ENCODE data around the gene GRIK4.

GRIK4 gene

GRCh38 chr11:120563703-120564572 lies 52.4 kb downstream of the GRIK4 start:
- H3K4me1 Mint-ChIP-seq (ENCODE audit: low read depth): peaks cover 13% of the 10 kb centered on the region
- peaks cover 56% of the 10 kb centered on the region for H3K27me3 Mint-ChIP-seq
- H3K36me3 Mint-ChIP-seq (ENCODE audit: low read depth): no peaks in the 10 kb centered on the region
- H3K27ac Mint-ChIP-seq: no peak overlapping the region
- H3K9me3 Mint-ChIP-seq: no peaks in the 10 kb centered on the region
- DNase-seq: no peak
- H3K4me3 Mint-ChIP-seq: no peak overlapping the region

GRCh38 chr11:120564573-120565311 lies 53.2 kb downstream of the GRIK4 start:
- Mint-ChIP-seq H3K27ac (peak overlapping the region; percentile 63), H3K9me3 (no peaks in the 10 kb centered on the region), H3K36me3 (ENCODE audit: low read depth) (no peaks in the 10 kb centered on the region), H3K4me1 (ENCODE audit: low read depth) (peaks cover 13% of the 10 kb centered on the region), H3K4me3 (peak overlapping the region; percentile 15), H3K27me3 (peaks cover 61% of the 10 kb centered on the region)
- DNase-seq: peak; percentile 57

GRCh38 chr11:120565466-120566155 lies 54.1 kb downstream of the GRIK4 start:
- Mint-ChIP-seq H3K36me3 (ENCODE audit: low read depth) (no peaks in the 10 kb centered on the region), H3K4me3 (no peak overlapping the region), H3K9me3 (no peaks in the 10 kb centered on the region), H3K4me1 (ENCODE audit: low read depth) (peaks cover 13% of the 10 kb centered on the region), H3K27me3 (peaks cover 61% of the 10 kb centered on the region), H3K27ac (peak overlapping the region; percentile 63)
- DNase-seq: no peak

GRCh38 chr11:120566176-120566575 lies 54.6 kb downstream of the GRIK4 start:
- no peak for DNase-seq
- H3K27ac Mint-ChIP-seq: no peak overlapping the region
- no peaks in the 10 kb centered on the region for H3K36me3 Mint-ChIP-seq (ENCODE audit: low read depth)
- H3K4me1 Mint-ChIP-seq (ENCODE audit: low read depth): peaks cover 13% of the 10 kb centered on the region
- no peaks in the 10 kb centered on the region for H3K9me3 Mint-ChIP-seq
- H3K4me3 Mint-ChIP-seq: no peak overlapping the region
- peaks cover 65% of the 10 kb centered on the region for H3K27me3 Mint-ChIP-seq

- Mint-ChIP-seq H3K4me1 (ENCODE audit: low read depth) (peaks cover 13% of the 10 kb centered on the region), H3K9me3 (no peaks in the 10 kb centered on the region), H3K27me3 (peaks cover 61% of the 10 kb centered on the region), H3K36me3 (ENCODE audit: low read depth) (no peaks in the 10 kb centered on the region), H3K27ac (no peak overlapping the region), H3K4me3 (no peak overlapping the region)
- DNase-seq: no peak
Measured at GRCh38 chr11:120568572-120569307, 57.2 kb downstream of the GRIK4 start.

DNA sequence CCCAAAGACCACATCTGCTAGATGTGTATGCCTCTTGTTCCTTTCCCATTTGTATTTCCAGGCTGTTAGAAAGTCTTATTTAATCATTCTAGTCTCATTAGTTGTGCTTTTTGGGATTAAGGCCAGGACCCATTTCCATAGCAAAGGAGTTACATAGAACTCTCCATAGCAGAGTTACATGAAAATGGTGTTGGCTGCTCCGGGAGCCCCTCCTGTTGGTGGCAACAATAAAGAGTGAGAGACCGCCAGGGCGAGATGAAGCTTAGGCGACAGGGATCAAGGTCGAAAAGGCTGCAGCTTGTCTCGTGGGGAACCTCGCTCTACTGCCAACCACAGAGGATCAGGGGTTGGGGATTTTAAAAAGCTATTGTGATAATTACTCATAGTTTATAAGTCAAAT lies 58.3 kb downstream of the GRIK4 start:
- H3K27me3 Mint-ChIP-seq: peaks cover 65% of the 10 kb centered on the region
- no peak overlapping the region for H3K4me3 Mint-ChIP-seq
- no peaks in the 10 kb centered on the region for H3K36me3 Mint-ChIP-seq (ENCODE audit: low read depth)
- peaks cover 13% of the 10 kb centered on the region for H3K4me1 Mint-ChIP-seq (ENCODE audit: low read depth)
- H3K9me3 Mint-ChIP-seq: no peaks in the 10 kb centered on the region
- no peak for DNase-seq
- H3K27ac Mint-ChIP-seq: no peak overlapping the region

DNA sequence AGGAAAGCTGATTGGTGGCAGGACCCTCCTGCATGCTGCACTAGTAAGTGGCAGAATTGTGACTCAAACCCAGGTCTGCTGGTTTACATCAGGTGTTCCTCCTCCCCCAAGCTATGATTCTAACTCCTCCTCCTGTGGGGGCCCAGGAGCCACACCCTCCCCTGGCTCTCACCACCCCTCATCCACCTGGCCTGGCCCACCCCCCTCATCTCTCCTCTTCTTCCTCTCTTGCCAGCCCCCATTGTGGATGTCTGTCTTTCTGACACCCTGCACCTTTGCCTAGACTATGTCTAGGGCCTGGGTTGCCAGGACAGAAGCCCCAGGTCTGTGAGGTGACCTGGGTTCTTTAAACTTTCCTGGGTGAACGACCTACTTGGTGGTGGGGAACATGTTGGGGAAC lies 59.9 kb downstream of the GRIK4 start:
- peaks cover 55% of the 10 kb centered on the region for H3K27me3 Mint-ChIP-seq
- no peak overlapping the region for H3K27ac Mint-ChIP-seq

GRCh38 chr11:120573756-120574354 lies 62.3 kb downstream of the GRIK4 start:
- Mint-ChIP-seq H3K27me3 (peaks cover 57% of the 10 kb centered on the region), H3K4me1 (ENCODE audit: low read depth) (no peaks in the 10 kb centered on the region), H3K9me3 (no peaks in the 10 kb centered on the region), H3K4me3 (no peak overlapping the region), H3K27ac (no peak overlapping the region), H3K36me3 (ENCODE audit: low read depth) (no peaks in the 10 kb centered on the region)
- DNase-seq: no peak

More for the DNA sequence above, 59.9 kb downstream of the GRIK4 start:
- DNase-seq: no peak
- Mint-ChIP-seq H3K4me1 (ENCODE audit: low read depth) (no peaks in the 10 kb centered on the region), H3K9me3 (no peaks in the 10 kb centered on the region), H3K4me3 (no peak overlapping the region), H3K36me3 (ENCODE audit: low read depth) (no peaks in the 10 kb centered on the region)

DNA sequence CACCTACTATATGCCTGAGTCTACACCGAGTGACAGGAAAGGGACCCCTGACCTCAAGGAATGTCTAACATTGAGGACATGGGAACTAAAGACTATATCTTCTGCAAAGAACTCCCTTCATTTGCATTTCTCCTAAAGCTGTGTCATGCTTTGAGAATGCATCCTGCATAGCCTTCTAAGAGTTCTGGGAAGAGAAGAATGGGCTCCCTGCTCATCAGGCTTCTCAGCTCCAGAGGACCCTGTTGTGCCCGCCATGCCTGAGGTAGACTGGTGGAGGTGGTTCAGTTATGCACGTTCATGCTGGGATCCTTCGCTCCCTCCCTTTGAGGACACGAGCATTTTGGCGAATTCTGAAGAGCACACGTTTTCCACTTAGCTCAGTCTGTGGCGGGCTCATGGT lies 63.3 kb downstream of the GRIK4 start:
- no peak overlapping the region for H3K4me3 Mint-ChIP-seq
- no peaks in the 10 kb centered on the region for H3K9me3 Mint-ChIP-seq
- no peaks in the 10 kb centered on the region for H3K36me3 Mint-ChIP-seq (ENCODE audit: low read depth)
- DNase-seq: no peak
- peaks cover 7% of the 10 kb centered on the region for H3K4me1 Mint-ChIP-seq (ENCODE audit: low read depth)
- no peak overlapping the region for H3K27ac Mint-ChIP-seq
- peaks cover 51% of the 10 kb centered on the region for H3K27me3 Mint-ChIP-seq

- Mint-ChIP-seq H3K4me1 (ENCODE audit: low read depth) (peaks cover 9% of the 10 kb centered on the region), H3K27ac (no peak overlapping the region), H3K9me3 (no peaks in the 10 kb centered on the region), H3K27me3 (peaks cover 51% of the 10 kb centered on the region), H3K36me3 (ENCODE audit: low read depth) (no peaks in the 10 kb centered on the region), H3K4me3 (no peak overlapping the region)
- no peak for DNase-seq
Measured at GRCh38 chr11:120575461-120575860, 63.9 kb downstream of the GRIK4 start.

GRCh38 chr11:120576606-120577005 lies 65.1 kb downstream of the GRIK4 start:
- Mint-ChIP-seq H3K4me3 (no peak overlapping the region), H3K9me3 (no peaks in the 10 kb centered on the region), H3K36me3 (ENCODE audit: low read depth) (no peaks in the 10 kb centered on the region), H3K27ac (no peak overlapping the region), H3K4me1 (ENCODE audit: low read depth) (peaks cover 11% of the 10 kb centered on the region), H3K27me3 (peaks cover 48% of the 10 kb centered on the region)
- no peak for DNase-seq

GRCh38 chr11:120577041-120577440 lies 65.5 kb downstream of the GRIK4 start:
- H3K36me3 Mint-ChIP-seq (ENCODE audit: low read depth): no peaks in the 10 kb centered on the region
- no peak overlapping the region for H3K27ac Mint-ChIP-seq
- no peak overlapping the region for H3K4me3 Mint-ChIP-seq
- H3K9me3 Mint-ChIP-seq: no peaks in the 10 kb centered on the region
- H3K27me3 Mint-ChIP-seq: peaks cover 44% of the 10 kb centered on the region
- no peak for DNase-seq
- peaks cover 11% of the 10 kb centered on the region for H3K4me1 Mint-ChIP-seq (ENCODE audit: low read depth)

GRCh38 chr11:120577624-120578363 lies 66.2 kb downstream of the GRIK4 start:
- Mint-ChIP-seq H3K4me3 (no peak overlapping the region), H3K4me1 (ENCODE audit: low read depth) (peaks cover 11% of the 10 kb centered on the region), H3K27ac (no peak overlapping the region), H3K27me3 (peaks cover 41% of the 10 kb centered on the region), H3K36me3 (ENCODE audit: low read depth) (no peaks in the 10 kb centered on the region), H3K9me3 (no peaks in the 10 kb centered on the region)
- DNase-seq: no peak
